Suprapubic skin (tissue), 4 donors: ENCODE measurements around the gene GPR161. TPM values are rescaled to one million over a fixed set of nuclear protein-coding genes. Genes with fewer than 3 reads are reported as not detected.

ENCODE experiments used
- DNase-seq, 2 donors: peaks; one replicate each; pipeline ENCODE4 v3.0.0-alpha.2; 2019; ENCODE audit warnings: low spot score in 2 of 2
- H3K27ac ChIP-seq: fragments of 200-600 bp; sonication (generic); one replicate; pipeline ENCODE4 v1.5.1; 2019
- H3K27me3 ChIP-seq: fragments of 200-600 bp; sonication (generic); one replicate; pipeline ENCODE4 v1.5.1; 2019
- H3K36me3 ChIP-seq: fragments of 200-600 bp; sonication (generic); one replicate; pipeline ENCODE4 v1.5.1; 2019
- H3K4me1 ChIP-seq: fragments of 200-600 bp; sonication (generic); one replicate; pipeline ENCODE4 v1.5.1; 2019
- H3K4me3 ChIP-seq: fragments of 200-600 bp; sonication (generic); one replicate; pipeline ENCODE4 v1.5.1; 2019; ENCODE audit warnings: mild to moderate bottlenecking
- H3K9me3 ChIP-seq: fragments of 200-600 bp; sonication (generic); one replicate; pipeline ENCODE4 v1.5.1; 2019
- EP300 ChIP-seq: sonication (generic); formaldehyde crosslinking; IDR thresholded peaks from one replicate; pipeline ENCODE4 v1.6.1; 2017; ENCODE audit warnings: antibody characterized with exemption
- POLR2A ChIP-seq, 2 donors: fragments of 450-650 bp; IDR thresholded peaks; one replicate each; pipeline ENCODE4 v1.6.1; 2017; ENCODE audit warnings: antibody characterized with exemption in 2 of 2, mild to moderate bottlenecking in 2 of 2, moderate library complexity in 2 of 2
- POLR2AphosphoS5 ChIP-seq, 3 donors: sonication (generic); formaldehyde crosslinking; IDR thresholded peaks; one replicate each; pipeline ENCODE4 v1.6.1; 2017; ENCODE audit warnings: antibody characterized with exemption in 3 of 3
- WGBS: methylation state at CpG from one replicate; pipeline ENCODE4 v1.1.5; 2018; 5-methylcytosine and 5-hydroxymethylcytosine counted together
- total RNA-seq, 4 donors: library from RNA; depleted of rRNA; stranded (reverse); fragments of >200 nt; gene quantifications; one replicate each; pipeline ENCODE4 v1.1.0, GENCODE V29; 2016
- TF ChIP-seq, protein P1 (sequence below), 2 donors: fragments of 200-600 bp in 1 of 2; fragments of 450-650 bp in 1 of 2; sonication (generic) in 1 of 2; IDR thresholded peaks; one replicate each; pipeline ENCODE4 v1.5.1; 2016 to 2019; ENCODE audit warnings: antibody characterized with exemption in 2 of 2, mild to moderate bottlenecking in 1 of 2, moderate library complexity in 1 of 2

The GPR161 gene
- total RNA-seq, 4 donors from 2014 or later = 3.1 to 7.6 (median 4.2) TPM

DNA sequence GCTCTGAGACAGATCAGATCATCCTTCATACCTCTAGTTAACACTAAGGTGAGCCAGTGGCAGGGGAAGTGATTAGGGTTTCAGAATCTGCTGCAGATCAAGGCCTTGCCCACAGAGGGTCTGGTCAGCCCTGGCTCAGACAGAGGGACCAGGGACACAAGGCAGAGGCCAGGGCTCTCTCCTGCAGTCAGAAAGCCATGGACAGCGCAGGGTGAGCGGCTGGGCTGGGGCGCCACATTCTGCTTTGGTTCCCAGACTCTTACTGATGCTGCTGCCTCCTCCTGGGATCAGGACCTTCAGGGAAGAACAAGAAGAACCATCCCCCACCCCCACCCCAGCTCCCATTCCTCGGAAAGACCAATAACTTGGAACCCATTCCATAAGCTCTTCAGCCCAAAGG, 43.1 kb downstream of the GPR161 start:
- no peak overlapping the region for H3K4me3 ChIP-seq
- H3K27me3 ChIP-seq = no peaks in the 10 kb centered on the region
- peaks cover 7% of the 10 kb centered on the region for H3K4me1 ChIP-seq
- DNase-seq = no peak
- H3K9me3 ChIP-seq = no peaks in the 10 kb centered on the region
- TF ChIP-seq POLR2A (IDR thresholded peaks at IDR 0.05) (no peak), EP300 (no peak), POLR2AphosphoS5 (IDR thresholded peaks at IDR 0.05) (no peak)
- TF ChIP-seq, protein P1, sequence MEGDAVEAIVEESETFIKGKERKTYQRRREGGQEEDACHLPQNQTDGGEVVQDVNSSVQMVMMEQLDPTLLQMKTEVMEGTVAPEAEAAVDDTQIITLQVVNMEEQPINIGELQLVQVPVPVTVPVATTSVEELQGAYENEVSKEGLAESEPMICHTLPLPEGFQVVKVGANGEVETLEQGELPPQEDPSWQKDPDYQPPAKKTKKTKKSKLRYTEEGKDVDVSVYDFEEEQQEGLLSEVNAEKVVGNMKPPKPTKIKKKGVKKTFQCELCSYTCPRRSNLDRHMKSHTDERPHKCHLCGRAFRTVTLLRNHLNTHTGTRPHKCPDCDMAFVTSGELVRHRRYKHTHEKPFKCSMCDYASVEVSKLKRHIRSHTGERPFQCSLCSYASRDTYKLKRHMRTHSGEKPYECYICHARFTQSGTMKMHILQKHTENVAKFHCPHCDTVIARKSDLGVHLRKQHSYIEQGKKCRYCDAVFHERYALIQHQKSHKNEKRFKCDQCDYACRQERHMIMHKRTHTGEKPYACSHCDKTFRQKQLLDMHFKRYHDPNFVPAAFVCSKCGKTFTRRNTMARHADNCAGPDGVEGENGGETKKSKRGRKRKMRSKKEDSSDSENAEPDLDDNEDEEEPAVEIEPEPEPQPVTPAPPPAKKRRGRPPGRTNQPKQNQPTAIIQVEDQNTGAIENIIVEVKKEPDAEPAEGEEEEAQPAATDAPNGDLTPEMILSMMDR (IDR thresholded peaks at IDR 0.05) = no peak
- peaks cover 14% of the 10 kb centered on the region for H3K36me3 ChIP-seq
- no peak overlapping the region for H3K27ac ChIP-seq
- WGBS = 100% methylated on average over 3 of the region's 4 CpGs

DNA sequence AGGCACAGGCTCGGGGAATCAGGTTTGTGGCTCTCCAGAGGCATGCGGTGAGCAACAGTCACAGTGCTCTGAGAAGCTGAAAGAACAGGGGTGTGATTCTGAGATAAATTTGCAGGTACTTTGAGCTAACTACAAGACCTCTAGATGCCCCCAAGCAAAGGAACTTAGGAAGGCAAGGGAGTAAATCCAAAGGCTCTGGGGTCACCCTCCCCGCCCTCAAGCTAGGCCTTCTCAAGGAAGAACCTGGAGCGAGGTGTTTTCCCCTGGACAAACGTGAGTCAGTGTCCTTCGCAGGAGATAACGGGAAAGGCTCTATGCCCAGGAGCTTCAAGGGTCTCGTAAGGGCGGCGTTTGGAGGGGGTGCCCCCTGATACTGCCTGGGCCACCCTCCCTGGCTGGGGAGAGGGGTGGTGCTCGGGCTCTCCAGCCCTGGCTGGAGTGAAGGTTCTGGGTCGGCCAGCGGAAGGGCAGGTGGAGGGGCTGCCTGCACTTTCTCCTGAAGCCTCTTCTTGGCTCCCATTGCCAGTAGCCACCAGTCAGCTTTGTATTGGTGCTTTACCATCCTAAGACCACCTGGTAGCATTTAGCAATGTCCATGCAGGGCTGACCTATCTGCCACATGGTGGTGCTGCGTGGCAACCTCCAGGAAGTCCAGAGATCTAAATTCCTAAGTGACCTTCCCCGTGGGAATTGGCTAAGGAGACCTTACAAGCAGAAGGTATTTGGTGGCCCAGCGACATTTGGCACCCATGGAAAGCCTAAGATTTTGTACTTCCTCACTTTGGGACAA, 44.0 kb downstream of the GPR161 start:
- no peak for DNase-seq
- no peaks in the 10 kb centered on the region for H3K9me3 ChIP-seq
- TF ChIP-seq, protein P1 (IDR thresholded peaks at IDR 0.05) = no peak
- TF ChIP-seq POLR2AphosphoS5 (IDR thresholded peaks at IDR 0.05) (no peak), EP300 (no peak), POLR2A (IDR thresholded peaks at IDR 0.05) (no peak)
- 93% methylated on average over 10 of the region's 16 CpGs for WGBS
- peaks cover 3% of the 10 kb centered on the region for H3K4me1 ChIP-seq
- H3K27me3 ChIP-seq = no peaks in the 10 kb centered on the region
- H3K36me3 ChIP-seq = peaks cover 14% of the 10 kb centered on the region
- no peak overlapping the region for H3K27ac ChIP-seq
- H3K4me3 ChIP-seq = no peak overlapping the region

DNA sequence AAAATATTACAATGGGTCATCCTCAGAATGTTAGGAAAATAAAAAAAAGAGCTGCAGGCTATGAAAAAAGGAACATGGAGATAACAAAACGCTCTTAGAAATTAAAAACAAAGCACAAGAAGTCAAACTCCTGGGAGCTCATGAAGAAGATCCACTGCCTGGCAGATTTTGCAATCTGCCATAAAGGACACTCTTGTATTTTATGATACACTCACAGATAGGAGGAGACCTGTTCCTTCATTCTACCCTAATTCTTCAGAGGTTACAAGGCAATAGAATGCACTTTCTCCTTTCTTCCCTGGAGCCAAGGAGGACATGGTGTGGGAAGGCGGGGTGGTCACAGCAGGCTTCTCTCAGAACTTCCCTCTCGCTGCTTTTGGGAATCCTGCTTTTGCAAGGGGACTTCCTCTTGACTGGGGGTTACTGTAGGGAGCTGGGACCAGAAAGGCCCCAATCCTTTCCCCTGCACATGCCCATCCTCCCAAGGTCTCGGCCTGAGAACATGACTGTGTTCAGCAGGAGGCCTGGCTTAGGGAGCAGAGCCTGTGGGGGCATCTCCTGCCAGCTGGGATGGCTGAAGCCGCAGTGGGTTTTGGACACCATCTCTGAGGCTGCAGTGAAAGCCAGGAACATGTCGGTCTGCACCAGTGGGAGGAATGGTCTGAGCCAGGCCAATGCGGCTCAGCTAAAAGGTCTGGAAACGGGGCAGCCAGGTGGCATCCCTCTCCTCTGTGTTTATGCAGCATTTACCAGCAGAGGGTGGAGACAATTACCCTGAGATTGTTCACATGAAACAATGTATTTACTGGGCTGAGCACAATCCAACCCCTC, 44.8 kb downstream of the GPR161 start:
- Histone ChIP-seq H3K4me1 (peaks cover 3% of the 10 kb centered on the region), H3K9me3 (no peaks in the 10 kb centered on the region), H3K27me3 (no peaks in the 10 kb centered on the region), H3K4me3 (no peak overlapping the region), H3K27ac (no peak overlapping the region), H3K36me3 (peaks cover 13% of the 10 kb centered on the region)
- WGBS = 85% methylated on average over 8 of the region's 8 CpGs
- TF ChIP-seq, protein P1 (IDR thresholded peaks at IDR 0.05) = no peak
- TF ChIP-seq POLR2A (IDR thresholded peaks at IDR 0.05) (no peak), EP300 (no peak), POLR2AphosphoS5 (IDR thresholded peaks at IDR 0.05) (no peak)
- no peak for DNase-seq

DNA sequence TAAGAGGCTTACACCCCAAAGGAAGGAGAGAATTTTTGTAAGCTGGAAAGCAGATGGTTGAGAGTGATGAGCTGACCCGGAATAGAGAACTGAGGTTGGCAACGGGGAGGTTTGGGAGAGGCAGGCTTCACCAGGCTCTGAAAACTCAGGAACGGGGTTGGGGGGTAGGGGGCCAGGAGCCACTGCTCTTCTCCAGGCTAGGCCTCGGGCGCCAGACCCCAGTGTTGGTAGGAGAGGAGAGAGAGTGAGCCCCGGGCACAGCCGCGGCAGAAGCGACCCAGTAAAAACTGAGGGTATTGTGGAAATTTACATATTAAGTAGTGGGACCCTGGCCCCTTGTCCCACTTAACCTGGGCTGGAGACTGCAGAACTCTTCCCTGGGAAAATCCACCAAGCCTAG, 45.7 kb downstream of the GPR161 start:
- Histone ChIP-seq H3K4me3 (no peak overlapping the region), H3K27me3 (no peaks in the 10 kb centered on the region), H3K36me3 (peaks cover 5% of the 10 kb centered on the region), H3K9me3 (no peaks in the 10 kb centered on the region), H3K4me1 (peaks cover 3% of the 10 kb centered on the region), H3K27ac (no peak overlapping the region)
- WGBS = 97% methylated on average over 9 of the region's 9 CpGs
- DNase-seq = no peak
- no peak for TF ChIP-seq POLR2AphosphoS5 (IDR thresholded peaks at IDR 0.05)
- TF ChIP-seq EP300 = no peak
- TF ChIP-seq POLR2A (IDR thresholded peaks at IDR 0.05) = no peak
- TF ChIP-seq, protein P1 (IDR thresholded peaks at IDR 0.05) = no peak

DNA sequence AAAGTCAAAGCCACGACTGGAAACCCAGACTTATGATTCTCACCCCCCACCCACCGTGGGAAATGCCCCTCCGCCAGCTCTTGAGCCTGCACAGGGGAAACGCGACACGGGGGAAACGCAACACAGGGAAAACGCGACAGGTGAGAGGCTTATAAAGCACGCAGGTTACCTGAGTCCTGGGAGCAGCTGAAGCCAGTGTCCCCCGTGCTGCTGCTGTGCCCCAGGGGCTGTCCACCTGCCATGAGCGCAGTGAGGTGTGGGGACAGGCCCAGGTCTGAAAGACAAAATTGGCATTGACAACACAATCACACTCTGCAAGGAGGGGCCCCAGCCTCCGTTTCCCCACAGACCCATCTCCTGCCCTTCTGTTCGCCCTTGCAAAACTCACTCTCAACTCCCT, 46.3 kb downstream of the GPR161 start:
- no peak for DNase-seq
- WGBS = 95% methylated on average over 14 of the region's 14 CpGs

More for the DNA sequence above, 46.3 kb downstream of the GPR161 start:
- H3K9me3 ChIP-seq = no peaks in the 10 kb centered on the region
- no peak overlapping the region for H3K27ac ChIP-seq
- peaks cover 7% of the 10 kb centered on the region for H3K4me1 ChIP-seq
- peaks cover 6% of the 10 kb centered on the region for H3K36me3 ChIP-seq
- no peak overlapping the region for H3K4me3 ChIP-seq
- no peak for TF ChIP-seq EP300
- TF ChIP-seq POLR2A (IDR thresholded peaks at IDR 0.05) = no peak
- TF ChIP-seq, protein P1 (IDR thresholded peaks at IDR 0.05) = no peak
- TF ChIP-seq POLR2AphosphoS5 (IDR thresholded peaks at IDR 0.05) = no peak
- no peaks in the 10 kb centered on the region for H3K27me3 ChIP-seq
